Stimulated activated effector memory CD8-positive, alpha-beta T cell treated with anti-CD3 and anti-CD28 coated beads, Interleukin-12 subunit alpha, Interleukin-12 subunit beta, amount 100 ng/mL, for 72 hours (primary cell): ENCODE measurements around the gene UQCRC2.
"Not testable (repeated sequence)": the region's sequence is repeated elsewhere in the genome, so short reads cannot be mapped to it uniquely, and the experiment has no call there.

ENCODE experiments used
- ATAC-seq: fragments of 150-1000 bp; cut with Tn5 transposase; 2 replicates; pipeline ENCODE4 v1.10.0; 2021
- DNase-seq, 2 donors: peaks; one replicate each; pipeline ENCODE4 v3.0.0; 2021 to 2022; ENCODE audit warnings: low spot score in 2 of 2
- H3K27ac Mint-ChIP-seq: one replicate; pipeline ENCODE4 v1.8.0; 2022; ENCODE audit warnings: mild to moderate bottlenecking, mixed read lengths
- H3K36me3 Mint-ChIP-seq: one replicate; pipeline ENCODE4 v1.8.0; 2022; ENCODE audit warnings: mild to moderate bottlenecking, mixed read lengths
- H3K4me1 Mint-ChIP-seq: one replicate; pipeline ENCODE4 v1.8.0; 2022; ENCODE audit warnings: mixed read lengths
- H3K4me3 Mint-ChIP-seq: one replicate; pipeline ENCODE4 v1.8.0; 2022; ENCODE audit warnings: mild to moderate bottlenecking, mixed read lengths
- H3K9me3 Mint-ChIP-seq: one replicate; pipeline ENCODE4 v1.8.0; 2022; ENCODE audit warnings: mixed read lengths

The UQCRC2 gene

GRCh38 chr16:22013486-22013885, 60.3 kb downstream of the UQCRC2 start:
- peak overlapping the region; percentile 38 for H3K27ac Mint-ChIP-seq
- H3K9me3 Mint-ChIP-seq: no peaks in the 10 kb centered on the region
- peaks cover 42% of the 10 kb centered on the region for H3K4me1 Mint-ChIP-seq
- DNase-seq: no peak
- no peak for ATAC-seq
- no peak overlapping the region for H3K4me3 Mint-ChIP-seq
- H3K36me3 Mint-ChIP-seq: no peaks in the 10 kb centered on the region

DNA sequence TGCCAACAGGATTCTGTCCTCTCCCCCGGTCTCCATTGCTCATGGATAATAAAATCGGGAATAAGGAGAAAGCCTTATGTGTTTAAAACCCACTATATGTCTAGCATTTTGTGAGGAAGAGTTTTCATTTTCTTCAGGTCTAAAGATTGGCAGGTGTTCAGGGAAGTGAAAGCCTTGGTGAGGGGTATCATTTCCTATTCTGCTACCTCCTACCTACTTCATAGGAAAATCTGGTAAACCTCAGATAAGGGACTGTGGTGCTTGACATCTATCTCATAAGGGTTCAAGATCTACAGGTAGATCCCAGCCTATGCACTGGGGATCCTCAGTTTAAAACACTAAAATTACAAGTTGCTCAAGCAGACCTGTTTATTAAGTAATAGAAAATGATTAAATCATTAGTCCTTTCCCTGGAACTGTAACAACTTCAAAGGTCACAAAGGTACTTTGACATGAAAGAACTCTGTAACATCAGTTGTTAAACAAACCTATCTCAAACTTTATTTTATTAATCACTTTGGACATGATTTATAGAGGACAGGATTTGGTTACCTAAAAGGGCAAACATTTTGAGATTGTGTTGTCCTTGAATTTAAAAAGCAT, 61.2 kb downstream of the UQCRC2 start:
- no peaks in the 10 kb centered on the region for H3K9me3 Mint-ChIP-seq
- no peak overlapping the region for H3K4me3 Mint-ChIP-seq
- peaks cover 42% of the 10 kb centered on the region for H3K4me1 Mint-ChIP-seq
- no peak for ATAC-seq
- no peak for DNase-seq
- no peak overlapping the region for H3K27ac Mint-ChIP-seq
- H3K36me3 Mint-ChIP-seq: no peaks in the 10 kb centered on the region

DNA sequence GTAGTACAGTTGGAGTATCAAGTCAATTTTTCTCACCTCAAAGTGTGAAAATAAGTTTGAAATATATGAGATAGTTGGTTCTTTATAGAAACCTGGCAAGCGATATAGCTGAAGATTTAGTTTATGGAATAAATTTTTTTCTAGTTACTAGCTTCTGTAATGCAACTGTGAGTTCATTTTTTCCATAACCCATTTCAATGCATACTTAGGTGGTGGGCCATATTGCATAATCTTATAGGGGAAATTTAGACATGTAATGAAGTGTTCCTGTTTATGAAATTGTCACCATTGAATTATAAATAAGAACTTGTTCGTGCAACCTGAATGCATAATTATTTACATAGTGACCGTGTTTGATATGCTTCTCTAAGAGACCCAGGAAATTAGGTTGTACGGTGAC, 63.8 kb downstream of the UQCRC2 start:
- no peaks in the 10 kb centered on the region for H3K9me3 Mint-ChIP-seq
- no peak for DNase-seq
- no peak for ATAC-seq
- no peak overlapping the region for H3K27ac Mint-ChIP-seq
- peaks cover 26% of the 10 kb centered on the region for H3K4me1 Mint-ChIP-seq
- no peak overlapping the region for H3K4me3 Mint-ChIP-seq
- no peaks in the 10 kb centered on the region for H3K36me3 Mint-ChIP-seq

DNA sequence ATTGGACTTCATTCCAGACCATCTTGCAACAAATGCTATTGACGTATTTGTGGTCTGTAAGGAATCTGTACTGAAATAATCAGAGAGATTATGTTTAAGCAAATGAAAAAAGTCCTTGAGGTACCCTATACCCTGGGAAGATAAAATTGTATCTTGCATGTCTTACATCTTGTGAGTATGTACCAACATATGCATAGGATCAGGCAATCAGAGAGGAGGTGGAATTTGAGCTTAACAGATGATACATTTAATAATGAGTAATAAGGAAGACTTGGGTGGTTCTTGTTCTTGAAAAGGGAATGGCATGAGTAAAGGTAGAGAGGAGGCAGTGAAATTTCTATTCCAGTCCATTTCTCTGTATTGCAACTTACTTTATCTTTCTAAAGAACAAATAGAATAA, 65.4 kb downstream of the UQCRC2 start:
- H3K4me1 Mint-ChIP-seq: peaks cover 22% of the 10 kb centered on the region
- H3K36me3 Mint-ChIP-seq: no peaks in the 10 kb centered on the region
- no peak for DNase-seq
- no peak overlapping the region for H3K4me3 Mint-ChIP-seq
- no peaks in the 10 kb centered on the region for H3K9me3 Mint-ChIP-seq
- H3K27ac Mint-ChIP-seq: no peak overlapping the region
- no peak for ATAC-seq

- no peak overlapping the region for H3K27ac Mint-ChIP-seq
- H3K36me3 Mint-ChIP-seq: no peaks in the 10 kb centered on the region
- H3K4me1 Mint-ChIP-seq: peaks cover 18% of the 10 kb centered on the region
- no peak for ATAC-seq
- no peak for DNase-seq
- H3K4me3 Mint-ChIP-seq: no peak overlapping the region
- no peaks in the 10 kb centered on the region for H3K9me3 Mint-ChIP-seq
Observed at GRCh38 chr16:22022151-22022550, 69.0 kb downstream of the UQCRC2 start.

GRCh38 chr16:22023505-22023904, 70.3 kb downstream of the UQCRC2 start:
- H3K4me3 Mint-ChIP-seq: no peak overlapping the region
- H3K4me1 Mint-ChIP-seq: peaks cover 21% of the 10 kb centered on the region
- no peaks in the 10 kb centered on the region for H3K36me3 Mint-ChIP-seq
- no peak for DNase-seq
- no peak overlapping the region for H3K27ac Mint-ChIP-seq
- ATAC-seq: no peak
- no peaks in the 10 kb centered on the region for H3K9me3 Mint-ChIP-seq

- H3K27ac Mint-ChIP-seq, H3K36me3 Mint-ChIP-seq, H3K4me3 Mint-ChIP-seq, H3K9me3 Mint-ChIP-seq, ATAC-seq, DNase-seq: not testable (repeated sequence)
- H3K4me1 Mint-ChIP-seq: peaks cover 32% of the 10 kb centered on the region
Observed at GRCh38 chr16:22024785-22025184, 71.6 kb downstream of the UQCRC2 start.

DNA sequence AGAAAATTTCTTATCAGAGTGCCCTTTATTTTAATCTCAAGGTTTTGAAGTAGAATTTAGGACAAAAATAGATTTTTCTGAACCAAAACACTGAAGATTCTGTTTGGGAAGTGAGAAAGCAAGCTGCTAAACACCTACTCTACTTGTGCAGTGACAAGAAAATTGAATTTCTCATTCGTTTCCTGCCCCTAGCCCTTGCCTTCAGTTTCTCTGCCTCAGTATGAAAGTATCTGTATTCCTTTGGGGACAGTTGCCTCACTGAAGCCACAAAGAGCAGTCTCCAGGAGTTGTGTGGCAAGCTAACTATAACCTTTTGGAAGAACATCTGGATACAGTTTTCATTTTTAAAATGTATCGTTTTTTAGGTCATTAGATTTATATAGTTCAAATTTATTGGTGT, 74.5 kb downstream of the UQCRC2 start:
- H3K27ac Mint-ChIP-seq: peak overlapping the region; percentile 52
- no peaks in the 10 kb centered on the region for H3K36me3 Mint-ChIP-seq
- peaks cover 50% of the 10 kb centered on the region for H3K4me1 Mint-ChIP-seq
- ATAC-seq (no peak), DNase-seq (no peak)
- no peaks in the 10 kb centered on the region for H3K9me3 Mint-ChIP-seq
- no peak overlapping the region for H3K4me3 Mint-ChIP-seq

- ATAC-seq (no peak), DNase-seq (no peak)
- no peaks in the 10 kb centered on the region for H3K9me3 Mint-ChIP-seq
- H3K4me1 Mint-ChIP-seq: peaks cover 50% of the 10 kb centered on the region
- H3K4me3 Mint-ChIP-seq: no peak overlapping the region
- H3K27ac Mint-ChIP-seq: no peak overlapping the region
- no peaks in the 10 kb centered on the region for H3K36me3 Mint-ChIP-seq
Observed at GRCh38 chr16:22029632-22030031, 76.5 kb downstream of the UQCRC2 start.

DNA sequence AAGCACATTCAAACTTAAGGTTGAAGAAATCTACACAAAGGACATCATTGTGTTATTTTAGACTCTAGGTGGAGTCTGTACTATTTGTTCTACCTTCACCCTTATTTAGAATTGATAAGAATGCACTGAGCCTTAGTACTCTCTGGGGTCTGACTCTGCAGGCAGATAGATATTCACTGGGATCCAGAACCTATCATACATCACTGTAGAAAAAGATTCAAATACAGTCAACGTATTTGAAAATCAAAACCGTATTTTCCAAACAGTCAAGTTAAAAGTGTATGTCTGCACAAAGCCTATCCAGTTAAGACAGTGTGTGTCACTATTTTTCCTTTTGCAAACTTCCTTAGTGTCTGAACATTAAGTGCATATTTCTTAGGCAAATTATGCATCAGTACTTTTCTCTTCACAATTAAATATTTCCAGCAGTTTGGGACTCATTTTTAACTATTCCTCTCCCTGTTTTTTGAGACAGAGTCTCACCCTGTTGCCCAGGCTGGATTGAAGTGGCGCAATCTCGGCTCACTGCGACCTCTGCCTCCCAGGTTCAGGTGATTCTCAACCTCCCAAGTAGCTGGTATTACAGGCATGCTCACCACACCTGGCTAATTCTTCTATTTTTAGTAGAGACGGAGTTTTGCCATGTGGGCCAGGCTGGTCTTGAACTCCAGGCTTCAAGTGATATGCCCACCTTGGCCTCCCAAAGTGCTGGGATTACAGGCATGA, 77.1 kb downstream of the UQCRC2 start:
- no peak for DNase-seq
- no peaks in the 10 kb centered on the region for H3K36me3 Mint-ChIP-seq
- H3K4me3 Mint-ChIP-seq: no peak overlapping the region
- peaks cover 50% of the 10 kb centered on the region for H3K4me1 Mint-ChIP-seq
- H3K9me3 Mint-ChIP-seq: no peaks in the 10 kb centered on the region
- no peak for ATAC-seq
- no peak overlapping the region for H3K27ac Mint-ChIP-seq

- no peak overlapping the region for H3K4me3 Mint-ChIP-seq
- H3K4me1 Mint-ChIP-seq: peaks cover 40% of the 10 kb centered on the region
- no peaks in the 10 kb centered on the region for H3K36me3 Mint-ChIP-seq
- no peak for DNase-seq
- H3K9me3 Mint-ChIP-seq: no peaks in the 10 kb centered on the region
- ATAC-seq: no peak
- H3K27ac Mint-ChIP-seq: peak overlapping the region; percentile 2
Observed at GRCh38 chr16:22031483-22032083, 78.4 kb downstream of the UQCRC2 start.
